HCEC 1CT (cell line): ENCODE measurements around the gene PFKM.

Experiments
- DNase-seq: peaks from one replicate; pipeline ENCODE4 v3.0.0-alpha.2; 2017

Gene PFKM

GRCh38 chr12:48192861-48193260 is 73.7 kb downstream of the PFKM start:
- no peak for DNase-seq

GRCh38 chr12:48193623-48194022 is 74.5 kb downstream of the PFKM start:
- no peak for DNase-seq

DNA sequence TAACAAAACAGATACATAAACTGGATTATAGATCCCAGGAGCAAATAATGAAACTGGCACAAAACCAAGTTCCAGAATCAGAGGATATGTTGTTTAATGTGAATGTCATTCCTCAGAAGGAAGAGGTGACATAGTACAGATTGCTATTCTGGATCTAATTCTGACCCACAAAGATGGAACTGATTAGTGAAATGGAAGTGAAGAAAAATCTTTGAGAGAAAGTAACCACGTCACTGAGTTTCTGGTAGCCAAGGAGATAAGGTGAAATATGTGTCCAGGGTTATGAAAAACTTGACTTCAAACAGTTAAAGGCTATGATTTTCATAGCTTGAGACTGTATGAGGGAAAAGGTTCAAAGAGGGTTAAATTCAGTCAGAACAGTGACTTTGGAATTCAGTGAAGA is 75.6 kb downstream of the PFKM start:
- no peak for DNase-seq
